H9 (cell line): Measurements from ENCODE around the gene MSMO1. TPM values are rescaled to one million over a fixed set of nuclear protein-coding genes. Genes with fewer than 3 reads are reported as not detected.

Experiments used
- DNase-seq: peaks from one replicate; pipeline ENCODE4 v3.0.0-alpha.2; 2017
- H2AFZ ChIP-seq: one replicate; pipeline ENCODE4 v1.6.1; 2013; ENCODE audit warnings: mild to moderate bottlenecking, low read length, control low read depth, moderate library complexity
- H2AK5ac ChIP-seq: 2 replicates; pipeline ENCODE4 v1.6.1; 2013; ENCODE audit warnings: low read length, control low read depth, mixed read lengths; ENCODE audit not compliant: insufficient read length
- H2BK120ac ChIP-seq: one replicate; pipeline ENCODE4 v1.6.1; 2013; ENCODE audit warnings: low read depth, mild to moderate bottlenecking, low read length, control low read depth, inconsistent platforms; ENCODE audit not compliant: poor library complexity, severe bottlenecking
- H2BK12ac ChIP-seq: 2 replicates; pipeline ENCODE4 v1.6.1; 2013; ENCODE audit warnings: low read length, control low read depth, mixed read lengths, low read depth; ENCODE audit not compliant: insufficient read length
- H2BK15ac ChIP-seq: 2 replicates; pipeline ENCODE4 v1.6.1; 2013; ENCODE audit warnings: low read depth, low read length, control low read depth
- H2BK20ac ChIP-seq: one replicate; pipeline ENCODE4 v1.6.1; 2013; ENCODE audit warnings: low read depth, mild to moderate bottlenecking, low read length, control low read depth, inconsistent platforms; ENCODE audit not compliant: poor library complexity, severe bottlenecking
- H2BK5ac ChIP-seq: 2 replicates; pipeline ENCODE4 v1.6.1; 2013; ENCODE audit warnings: low read length, control low read depth, mixed read lengths; ENCODE audit not compliant: insufficient read length
- H3K14ac ChIP-seq: 2 replicates; pipeline ENCODE4 v1.6.1; 2013; ENCODE audit warnings: low read length, control low read depth; ENCODE audit not compliant: insufficient read depth
- H3K18ac ChIP-seq: 2 replicates; pipeline ENCODE4 v1.6.1; 2013; ENCODE audit warnings: low read depth, mild to moderate bottlenecking, mixed read lengths, low read length, control low read depth; ENCODE audit not compliant: insufficient read length
- H3K23ac ChIP-seq: 2 replicates; pipeline ENCODE4 v1.6.1; 2013; ENCODE audit warnings: low read length, control low read depth, mixed read lengths, low read depth; ENCODE audit not compliant: insufficient read length
- H3K23me2 ChIP-seq: 2 replicates; pipeline ENCODE4 v1.6.1; 2013; ENCODE audit warnings: low read depth, mild to moderate bottlenecking, mixed read lengths, low read length, control low read depth; ENCODE audit not compliant: insufficient read length, poor library complexity, severe bottlenecking
- H3K27ac ChIP-seq: 2 replicates; pipeline ENCODE4 v1.5.1; 2013; ENCODE audit warnings: low read length, control low read depth, mixed read lengths, low read depth; ENCODE audit not compliant: insufficient read length
- H3K27me3 ChIP-seq: 2 replicates; pipeline ENCODE4 v1.6.1; 2013; ENCODE audit warnings: low read length, control low read depth, inconsistent platforms; ENCODE audit not compliant: insufficient read depth
- H3K4ac ChIP-seq: 2 replicates; pipeline ENCODE4 v1.6.1; 2013; ENCODE audit warnings: low read depth, mild to moderate bottlenecking, control low read depth, inconsistent platforms, low read length, moderate library complexity
- H3K4me1 ChIP-seq: 2 replicates; pipeline ENCODE4 v1.6.1; 2013; ENCODE audit warnings: low read length, control low read depth, inconsistent platforms; ENCODE audit not compliant: insufficient read depth
- H3K4me2 ChIP-seq: 2 replicates; pipeline ENCODE4 v1.6.1; 2013; ENCODE audit warnings: low read length, control low read depth, mixed read lengths; ENCODE audit not compliant: insufficient read length, insufficient read depth
- H3K56ac ChIP-seq: 2 replicates; pipeline ENCODE4 v1.6.1; 2013; ENCODE audit warnings: low read depth, mild to moderate bottlenecking, mixed read lengths, low read length, control low read depth; ENCODE audit not compliant: insufficient read length
- H3K79me1 ChIP-seq: 2 replicates; pipeline ENCODE4 v1.6.1; 2013; ENCODE audit warnings: low read depth, mild to moderate bottlenecking, moderate library complexity, low read length, control low read depth, inconsistent platforms; ENCODE audit not compliant: insufficient read depth, poor library complexity, severe bottlenecking
- H3K79me2 ChIP-seq: 2 replicates; pipeline ENCODE4 v1.6.1; 2013; ENCODE audit warnings: low read length, control low read depth, inconsistent platforms; ENCODE audit not compliant: insufficient read depth
- H3K9ac ChIP-seq: 2 replicates; pipeline ENCODE4 v1.6.1; 2013; ENCODE audit warnings: low read length, control low read depth, mixed read lengths; ENCODE audit not compliant: insufficient read length; ENCODE audit errors: extremely low read depth
- H3K9me3 ChIP-seq: one replicate; pipeline ENCODE4 v1.6.1; 2013; ENCODE audit warnings: low read depth, low read length, inconsistent platforms; ENCODE audit not compliant: control insufficient read depth
- H3T11ph ChIP-seq: one replicate; pipeline ENCODE4 v1.6.1; 2013; ENCODE audit warnings: mild to moderate bottlenecking, low read length, control low read depth, inconsistent platforms
- H4K20me1 ChIP-seq: one replicate; pipeline ENCODE4 v1.6.1; 2013; ENCODE audit not compliant: control insufficient read depth, insufficient read length, insufficient read depth
- H4K5ac ChIP-seq: 2 replicates; pipeline ENCODE4 v1.6.1; 2013; ENCODE audit warnings: low read depth, mild to moderate bottlenecking, mixed read lengths, low read length, control low read depth; ENCODE audit not compliant: insufficient read length
- H4K8ac ChIP-seq: replicated peaks from 2 replicates; pipeline ENCODE4 v1.6.1; 2013; ENCODE audit warnings: low read length, control low read depth, mixed read lengths, low read depth; ENCODE audit not compliant: insufficient read length
- H4K91ac ChIP-seq: 2 replicates; pipeline ENCODE4 v1.6.1; 2013; ENCODE audit warnings: low read depth, mild to moderate bottlenecking, moderate library complexity, mixed read lengths, low read length, control low read depth; ENCODE audit not compliant: insufficient read length
- H3K27ac Mint-ChIP-seq, 3 experiments: 2 replicates in 2 of 3; 3 replicates in 1 of 3; pipeline ENCODE4 v1.8.0; 2020 to 2021; ENCODE audit warnings: mixed read lengths in 3 of 3, mild to moderate bottlenecking in 1 of 3, moderate library complexity in 1 of 3
- H3K27me3 Mint-ChIP-seq: 2 replicates; pipeline ENCODE4 v1.8.0; 2021; ENCODE audit warnings: low read depth, mild to moderate bottlenecking, moderate library complexity, mixed read lengths
- H3K36me3 Mint-ChIP-seq, 3 experiments: 2 replicates in 2 of 3; 3 replicates in 1 of 3; pipeline ENCODE4 v1.8.0; 2020 to 2021; ENCODE audit warnings: low read depth in 3 of 3, mixed read lengths in 3 of 3; ENCODE audit not compliant: insufficient read depth in 1 of 3
- H3K4me1 Mint-ChIP-seq, 2 experiments: 2 replicates each; pipeline ENCODE4 v1.8.0; 2020; ENCODE audit warnings: mixed read lengths in 2 of 2
- H3K4me3 Mint-ChIP-seq, 2 experiments: 2 replicates in 1 of 2; 3 replicates in 1 of 2; pipeline ENCODE4 v1.8.0; 2020 to 2021; ENCODE audit warnings: mild to moderate bottlenecking in 2 of 2, mixed read lengths in 2 of 2, moderate library complexity in 1 of 2
- H3K9me3 Mint-ChIP-seq, 2 experiments: 2 replicates in 1 of 2; 3 replicates in 1 of 2; pipeline ENCODE4 v1.8.0; 2020; ENCODE audit warnings: mild to moderate bottlenecking in 2 of 2, mixed read lengths in 2 of 2, moderate library complexity in 1 of 2
- microRNA-seq: library from miRNA; unstranded; fragments of <30 nt; microRNA quantifications from one replicate; pipeline ENCODE4, GENCODE V29; 2020; ENCODE audit warnings: borderline microRNAs expressed
- total RNA-seq: library from RNA; stranded (reverse); gene quantifications from 2 replicates; pipeline ENCODE4 v1.2.1, GENCODE V29; 2021
- TF ChIP-seq, protein P1 (sequence below): fragments of 200-600 bp; sonication (generic); conservative IDR thresholded peaks from 3 replicates; pipeline ENCODE4 v1.8.0; 2021; ENCODE audit warnings: antibody characterized with exemption, mild to moderate bottlenecking

MSMO1 gene
- total RNA-seq, 1 experiment from 2014 or later, result 79.3 TPM

DNA sequence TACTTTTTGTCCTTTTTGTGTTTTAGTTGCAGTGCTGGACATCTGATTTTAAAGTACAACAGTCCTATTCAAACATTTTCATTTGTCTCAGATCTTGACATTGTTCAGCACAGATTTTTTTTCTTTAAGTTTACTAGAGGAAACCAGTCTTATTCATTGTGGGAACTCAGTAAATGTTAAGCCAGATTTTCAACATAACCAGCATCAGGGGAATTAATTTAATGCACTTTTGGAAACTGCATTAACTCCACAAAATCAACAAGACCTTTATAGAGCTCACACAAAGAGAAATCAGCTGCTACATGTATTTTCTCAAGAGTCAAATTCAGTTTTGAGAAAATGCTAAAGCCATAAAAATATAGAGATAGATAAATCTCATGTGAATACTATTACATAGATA is 61.3 kb downstream of the MSMO1 start:
- no peaks in the 10 kb centered on the region for H3K79me2 ChIP-seq
- no peak overlapping the region for H2AFZ ChIP-seq
- no peak overlapping the region for H2BK5ac ChIP-seq
- H3K4me1 ChIP-seq, result no peaks in the 10 kb centered on the region; the same call in 1 of the 2 replicates
- H2BK120ac ChIP-seq, result no peak overlapping the region
- Mint-ChIP-seq H3K27me3 (no peaks in the 10 kb centered on the region), H3K36me3 (no peaks in the 10 kb centered on the region), H3K27ac (no peak overlapping the region), H3K4me1 (peaks cover 2 to 5% of the 10 kb centered on the region in 2 experiments; a peak in 3 of 4 replicates), H3K4me3 (no peak overlapping the region), H3K9me3 (no peaks in the 10 kb centered on the region)
- H3K4me2 ChIP-seq, result no peak overlapping the region
- H2BK20ac ChIP-seq, result no peak overlapping the region
- no peak overlapping the region for H3K56ac ChIP-seq
- H3K79me1 ChIP-seq, result no peaks in the 10 kb centered on the region
- no peaks in the 10 kb centered on the region for H4K20me1 ChIP-seq
- no peak overlapping the region for H2BK12ac ChIP-seq
- no peak overlapping the region for H3T11ph ChIP-seq
- no peak for DNase-seq
- no peak overlapping the region for H3K23ac ChIP-seq
- H3K27ac ChIP-seq, result no peak overlapping the region
- H4K5ac ChIP-seq, result no peak overlapping the region
- no peaks in the 10 kb centered on the region for H3K27me3 ChIP-seq
- no peak overlapping the region for H4K8ac ChIP-seq
- no peak overlapping the region for H3K14ac ChIP-seq
- no peak overlapping the region for H3K9ac ChIP-seq
- no peak overlapping the region for H4K91ac ChIP-seq
- H2BK15ac ChIP-seq, result no peak overlapping the region
- TF ChIP-seq, protein P1, sequence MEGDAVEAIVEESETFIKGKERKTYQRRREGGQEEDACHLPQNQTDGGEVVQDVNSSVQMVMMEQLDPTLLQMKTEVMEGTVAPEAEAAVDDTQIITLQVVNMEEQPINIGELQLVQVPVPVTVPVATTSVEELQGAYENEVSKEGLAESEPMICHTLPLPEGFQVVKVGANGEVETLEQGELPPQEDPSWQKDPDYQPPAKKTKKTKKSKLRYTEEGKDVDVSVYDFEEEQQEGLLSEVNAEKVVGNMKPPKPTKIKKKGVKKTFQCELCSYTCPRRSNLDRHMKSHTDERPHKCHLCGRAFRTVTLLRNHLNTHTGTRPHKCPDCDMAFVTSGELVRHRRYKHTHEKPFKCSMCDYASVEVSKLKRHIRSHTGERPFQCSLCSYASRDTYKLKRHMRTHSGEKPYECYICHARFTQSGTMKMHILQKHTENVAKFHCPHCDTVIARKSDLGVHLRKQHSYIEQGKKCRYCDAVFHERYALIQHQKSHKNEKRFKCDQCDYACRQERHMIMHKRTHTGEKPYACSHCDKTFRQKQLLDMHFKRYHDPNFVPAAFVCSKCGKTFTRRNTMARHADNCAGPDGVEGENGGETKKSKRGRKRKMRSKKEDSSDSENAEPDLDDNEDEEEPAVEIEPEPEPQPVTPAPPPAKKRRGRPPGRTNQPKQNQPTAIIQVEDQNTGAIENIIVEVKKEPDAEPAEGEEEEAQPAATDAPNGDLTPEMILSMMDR, result no peak
- H3K4ac ChIP-seq, result no peak overlapping the region
- H2AK5ac ChIP-seq, result no peak overlapping the region
- H3K9me3 ChIP-seq, result no peaks in the 10 kb centered on the region
- no peak overlapping the region for H3K18ac ChIP-seq
- H3K23me2 ChIP-seq, result no peaks in the 10 kb centered on the region

Small RNAs within 50 kb of the gene (microRNA-seq; reads per million reads assigned to microRNA genes)
- gene MIR578, result not detected

Other genes starting within 250 kb of the MSMO1 start
- 8.3 and 9.3 TPM in 2 replicates for gene TMEM192, start 214.8 kb upstream of the MSMO1 start, total RNA-seq
- 14.3 and 14.4 TPM in 2 replicates for gene KLHL2, start 120.1 kb upstream of the MSMO1 start, total RNA-seq
- 10.0 and 11.6 TPM in 2 replicates for gene CPE, start 51.3 kb downstream of the MSMO1 start, total RNA-seq